H1 (cell line): Measurements from ENCODE around the gene CAP2. TPM values are rescaled to one million over a fixed set of nuclear protein-coding genes. Genes with fewer than 3 reads are reported as not detected.

ENCODE experiments used
- CHD2 ChIP-seq: IDR thresholded peaks from 2 replicates; pipeline ENCODE4 v1.6.1; 2012; ENCODE audit warnings: low read length, improper control_type of control experiment
- NANOG ChIP-seq: IDR thresholded peaks from 2 replicates; pipeline ENCODE4 v1.6.1; 2011; ENCODE audit warnings: low read length, low read depth, mild to moderate bottlenecking, inconsistent platforms; ENCODE audit not compliant: insufficient read depth, poor library complexity, severe bottlenecking
- TAF7 ChIP-seq: optimal IDR thresholded peaks from 2 replicates; pipeline ENCODE3; 2011; ENCODE audit warnings: low read depth, mild to moderate bottlenecking, inconsistent platforms, low read length, moderate library complexity, borderline replicate concordance
- TBP ChIP-seq: IDR thresholded peaks from 2 replicates; pipeline ENCODE4 v1.6.1; 2011; ENCODE audit warnings: low read depth, low read length, improper control_type of control experiment
- polyA plus RNA-seq, 7 experiments: library from polyadenylated mRNA; depleted of rRNA in 3 of 7; stranded (reverse) in 5 of 7; unstranded in 2 of 7; fragments of >200 nt in 5 of 7; fragments of 200-250 nt in 2 of 7; gene quantifications; 1 replicate in 5 of 7; 2 replicates in 1 of 7; 4 replicates in 1 of 7; pipeline versions ENCODE4 v1.2.1 to v1.2.3, GENCODE V29; 2011 to 2013; ENCODE audit warnings: missing spikeins in 2 of 7, mixed read lengths in 2 of 7
- total RNA-seq: library from RNA; stranded (reverse); fragmentation: NEBNext Ultra II Directional; extraction: Animal tissue kit (Norgen Biotek cat#: 25700); gene quantifications from 2 replicates; pipeline ENCODE4 v1.2.1, GENCODE V29; 2021
- TF ChIP-seq, protein P1 (sequence below): IDR thresholded peaks from 2 replicates; pipeline ENCODE4 v1.6.1; 2012; ENCODE audit warnings: low read length, inconsistent platforms

CAP2 gene
- total and polyA plus RNA-seq, 2 of the 8 experiments (the other 6 are each of a cell fraction or from before 2014, with no cell fraction given) = 7.2 to 10.0 TPM

DNA sequence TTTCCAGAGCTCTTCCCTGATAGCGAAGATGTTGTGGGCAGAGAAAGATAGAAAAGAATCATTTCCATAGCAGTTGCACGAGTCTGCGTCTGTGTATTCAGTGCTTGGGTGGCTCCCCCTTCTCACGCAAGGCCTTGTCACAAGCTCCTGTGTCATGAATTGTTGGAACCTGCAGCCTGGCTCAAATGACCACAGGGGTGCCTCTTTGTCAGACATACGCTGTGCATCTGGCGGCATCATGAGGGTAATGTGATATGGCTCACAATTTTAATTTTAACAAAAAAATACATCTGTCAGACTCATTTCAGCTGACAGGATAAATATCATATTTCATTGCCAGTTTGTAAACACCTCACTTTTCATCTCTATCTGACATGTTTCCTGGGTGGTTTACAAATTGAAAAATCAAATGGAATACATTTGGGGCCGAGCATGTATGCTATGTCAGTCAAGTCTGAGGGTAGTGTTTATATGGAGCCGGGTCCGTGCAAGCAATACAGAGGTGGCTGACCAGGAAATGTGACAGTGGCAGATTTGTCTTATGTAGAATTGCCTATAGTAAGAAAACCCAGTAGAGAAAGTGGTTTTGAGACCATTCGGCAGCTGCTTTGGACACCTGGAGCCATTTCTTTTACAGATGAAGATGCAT, 90.9 kb downstream of the CAP2 start (continued):
- TF ChIP-seq, protein P1, sequence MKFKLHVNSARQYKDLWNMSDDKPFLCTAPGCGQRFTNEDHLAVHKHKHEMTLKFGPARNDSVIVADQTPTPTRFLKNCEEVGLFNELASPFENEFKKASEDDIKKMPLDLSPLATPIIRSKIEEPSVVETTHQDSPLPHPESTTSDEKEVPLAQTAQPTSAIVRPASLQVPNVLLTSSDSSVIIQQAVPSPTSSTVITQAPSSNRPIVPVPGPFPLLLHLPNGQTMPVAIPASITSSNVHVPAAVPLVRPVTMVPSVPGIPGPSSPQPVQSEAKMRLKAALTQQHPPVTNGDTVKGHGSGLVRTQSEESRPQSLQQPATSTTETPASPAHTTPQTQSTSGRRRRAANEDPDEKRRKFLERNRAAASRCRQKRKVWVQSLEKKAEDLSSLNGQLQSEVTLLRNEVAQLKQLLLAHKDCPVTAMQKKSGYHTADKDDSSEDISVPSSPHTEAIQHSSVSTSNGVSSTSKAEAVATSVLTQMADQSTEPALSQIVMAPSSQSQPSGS = no peak
- TF ChIP-seq TBP = no peak
- no peak for TF ChIP-seq CHD2
- no peak for TF ChIP-seq TAF7
- no peak for TF ChIP-seq NANOG
